Keratinocyte (primary cell): ENCODE measurements around the gene DNASE1L3. TPM values are rescaled to one million over a fixed set of nuclear protein-coding genes. Genes with fewer than 3 reads are reported as not detected.

Experiments used
- DNase-seq: peaks from one replicate; pipeline ENCODE4 v3.0.0-alpha.2; 2011; ENCODE audit warnings: low read depth, missing footprints, low spot score
- FAIRE-seq: peaks from 2 replicates; lab custom pipeline; 2011; peaks lifted over from hg19 to GRCh38; lab: Jason Lieb, UNC
- H2AFZ ChIP-seq: 2 replicates; pipeline ENCODE4 v1.6.0; 2012; ENCODE audit warnings: low read length, control low read depth, inconsistent platforms; ENCODE audit not compliant: control insufficient read depth
- H3K27ac ChIP-seq: 2 replicates; pipeline ENCODE4 v1.5.1; 2011; ENCODE audit warnings: low read length; ENCODE audit not compliant: control insufficient read depth, insufficient read depth
- H3K27me3 ChIP-seq: 3 replicates; pipeline ENCODE4 v1.6.0; 2011; ENCODE audit warnings: low read length; ENCODE audit not compliant: control insufficient read depth, insufficient read depth; ENCODE audit errors: extremely low read depth
- H3K36me3 ChIP-seq, 2 experiments: 2 replicates in 1 of 2; 3 replicates in 1 of 2; pipeline ENCODE4 v1.5.1; 2011; ENCODE audit warnings: low read length in 2 of 2, mild to moderate bottlenecking in 1 of 2; ENCODE audit not compliant: control insufficient read depth in 2 of 2, insufficient read depth in 2 of 2; ENCODE audit errors: extremely low read depth in 1 of 2
- H3K4me1 ChIP-seq: 3 replicates; pipeline ENCODE4 v1.5.1; 2011; ENCODE audit warnings: low read length; ENCODE audit not compliant: control insufficient read depth, insufficient read depth; ENCODE audit errors: extremely low read depth
- H3K4me2 ChIP-seq: 3 replicates; pipeline ENCODE4 v1.6.0; 2011; ENCODE audit warnings: low read depth, low read length; ENCODE audit not compliant: control insufficient read depth, insufficient read depth; ENCODE audit errors: extremely low read depth
- H3K4me3 ChIP-seq, 3 experiments: fragments of 200-600 bp in 1 of 3; sonication (generic) in 1 of 3; 2 replicates in 2 of 3; 3 replicates in 1 of 3; pipeline ENCODE4 v1.5.1; 2011 to 2016; ENCODE audit warnings: low read length in 3 of 3, mild to moderate bottlenecking in 3 of 3, control low read depth in 2 of 3, inconsistent platforms in 1 of 3, low read depth in 1 of 3, mixed read lengths in 1 of 3, mixed run types in 1 of 3, moderate library complexity in 1 of 3; ENCODE audit not compliant: control insufficient read depth in 2 of 3, insufficient read depth in 2 of 3; ENCODE audit errors: extremely low read depth in 1 of 3
- H3K79me2 ChIP-seq: 2 replicates; pipeline ENCODE4 v1.6.0; 2012; ENCODE audit warnings: low read length; ENCODE audit not compliant: control insufficient read depth, insufficient read depth
- H3K9ac ChIP-seq: 3 replicates; pipeline ENCODE4 v1.6.0; 2011; ENCODE audit warnings: low read length; ENCODE audit not compliant: control insufficient read depth, insufficient read depth; ENCODE audit errors: extremely low read depth
- H3K9me1 ChIP-seq: 3 replicates; pipeline ENCODE4 v1.6.0; 2011; ENCODE audit warnings: low read length; ENCODE audit not compliant: control insufficient read depth, insufficient read depth; ENCODE audit errors: extremely low read depth
- H3K9me3 ChIP-seq: 2 replicates; pipeline ENCODE4 v1.5.1; 2012; ENCODE audit warnings: low read depth, low read length; ENCODE audit not compliant: control insufficient read depth
- H4K20me1 ChIP-seq: 3 replicates; pipeline ENCODE4 v1.6.0; 2011; ENCODE audit warnings: low read length; ENCODE audit not compliant: control insufficient read depth, insufficient read depth; ENCODE audit errors: extremely low read depth
- CTCF ChIP-seq, 3 experiments: IDR thresholded peaks in 1 of 3; conservative IDR thresholded peaks in 1 of 3; optimal IDR thresholded peaks in 1 of 3; 2 replicates in 2 of 3; 3 replicates in 1 of 3; pipeline versions ENCODE3 to v1.5.1; 2011; ENCODE audit warnings: low read length in 3 of 3, mild to moderate bottlenecking in 3 of 3, moderate library complexity in 2 of 3, control low read depth in 1 of 3, inconsistent platforms in 1 of 3; ENCODE audit not compliant: insufficient read depth in 2 of 3; ENCODE audit errors: extremely low read depth in 1 of 3
- EZH2 ChIP-seq: IDR thresholded peaks from one replicate; pipeline ENCODE4 v1.6.1; 2012; ENCODE audit warnings: inconsistent platforms, mild to moderate bottlenecking, low read length, moderate library complexity
- dilution Hi-C: fragments of 300-500 bp; cut with MboI; formaldehyde crosslinking; loops from one replicate; pipeline ENCODE4 v1.7.0; 2020; ENCODE audit warnings: low sequenced_read_pairs; ENCODE audit not compliant: extremely low pct_ligation_motif_present
- polyA plus RNA-seq, 5 experiments: library from polyadenylated mRNA; depleted of rRNA in 3 of 5; stranded (reverse) in 3 of 5; stranded (forward) in 1 of 5; unstranded in 1 of 5; fragments of >200 nt; gene quantifications; 1 replicate in 1 of 5; 2 replicates in 3 of 5; 3 replicates in 1 of 5; pipeline versions ENCODE4 v1.2.1 to v1.2.3, GENCODE V29; 2011 to 2012; ENCODE audit warnings: missing spikeins in 2 of 5, low read depth in 1 of 5, low replicate concordance in 1 of 5

Gene DNASE1L3
- polyA plus RNA-seq, 1 donor (not counting 4 experiments of a cell fraction or from before 2014, with no cell fraction given) = 1.9 TPM

GRCh38 chr3:58153371-58153770 is 57.4 kb downstream of the DNASE1L3 start:
- DNase-seq (no peak), FAIRE-seq (no peak)
- Histone ChIP-seq H3K4me1 (peaks cover 3% of the 10 kb centered on the region), H3K79me2 (peaks cover 6% of the 10 kb centered on the region), H3K9me3 (no peaks in the 10 kb centered on the region), H2AFZ (no peak overlapping the region), H3K27ac (no peak overlapping the region), H4K20me1 (peaks cover 13% of the 10 kb centered on the region), H3K9me1 (peaks cover 2% of the 10 kb centered on the region), H3K4me3 (no peak overlapping the region), H3K36me3 (peaks cover 70 to 89% of the 10 kb centered on the region in 2 experiments), H3K4me2 (no peak overlapping the region), H3K9ac (no peak overlapping the region), H3K27me3 (no peaks in the 10 kb centered on the region)
- dilution Hi-C loops = no loop called here
- no peak for TF ChIP-seq EZH2
- no peak for TF ChIP-seq CTCF (optimal IDR thresholded peaks at IDR 0.05 in 1 of 3, IDR thresholded peaks at IDR 0.05 in 1 of 3, conservative IDR thresholded peaks at IDR 0.05 in 1 of 3; ENCODE audit: extremely low read depth in 1 of 3, insufficient read depth in 2 of 3, low read length in 3 of 3)

- TF ChIP-seq CTCF (optimal IDR thresholded peaks at IDR 0.05 in 1 of 3, IDR thresholded peaks at IDR 0.05 in 1 of 3, conservative IDR thresholded peaks at IDR 0.05 in 1 of 3; ENCODE audit: extremely low read depth in 1 of 3, insufficient read depth in 2 of 3, low read length in 3 of 3) = no peak
- H2AFZ ChIP-seq = no peak overlapping the region
These were observed 58.4 kb downstream of the DNASE1L3 start for GRCh38 chr3:58152225-58153015.

More at GRCh38 chr3:58152225-58153015, 58.4 kb downstream of the DNASE1L3 start:
- Histone ChIP-seq H3K36me3 (peaks cover 65 to 94% of the 10 kb centered on the region in 2 experiments), H3K79me2 (peaks cover 6% of the 10 kb centered on the region), H3K27me3 (no peaks in the 10 kb centered on the region), H4K20me1 (peaks cover 13% of the 10 kb centered on the region), H3K4me3 (no peak overlapping the region), H3K9me3 (no peaks in the 10 kb centered on the region), H3K27ac (no peak overlapping the region), H3K4me2 (no peak overlapping the region), H3K4me1 (no peaks in the 10 kb centered on the region), H3K9me1 (peaks cover 2% of the 10 kb centered on the region), H3K9ac (no peak overlapping the region)
- DNase-seq (no peak), FAIRE-seq (no peak)
- dilution Hi-C loops = no loop called here
